ENCODE results near the gene DLG2. TPM values are rescaled to one million over a fixed set of nuclear protein-coding genes. Genes with fewer than 3 reads are reported as not detected.
A peak's percentile ranks its signal among the peaks of the same experiment; 100 is the strongest.

DLG2 gene
- polyA plus RNA-seq, 6 donors from 2014 or later, result 0.93 to 2.4 (median 1.3) TPM

GRCh38 chr11:83410605-83411565 lies 2216.3 kb downstream of the DLG2 start:
- H3K4me3 Mint-ChIP-seq, result peak overlapping the region in 1 of 8 donors; percentile 12
- peaks cover 2 to 15% (median 9%) of the 10 kb centered on the region in 7 donors for H3K9me3 Mint-ChIP-seq
- ATAC-seq (ENCODE audit: low read depth in 2 of 2) (no peak), DNase-seq (no peak)
- H3K27me3 Mint-ChIP-seq, result peaks cover 0 to 8% (median 0%) of the 10 kb centered on the region in 3 donors
- H3K36me3 Mint-ChIP-seq, result no peaks in the 10 kb centered on the region
- no peak overlapping the region for H3K27ac Mint-ChIP-seq
- H3K4me1 Mint-ChIP-seq, result no peaks in the 10 kb centered on the region

GRCh38 chr11:83409891-83410290 lies 2217.3 kb downstream of the DLG2 start:
- Mint-ChIP-seq H3K36me3 (no peaks in the 10 kb centered on the region), H3K27ac (no peak overlapping the region), H3K9me3 (peaks cover 0 to 15% (median 5%) of the 10 kb centered on the region in 7 donors), H3K27me3 (peaks cover 0 to 6% (median 0%) of the 10 kb centered on the region in 3 donors), H3K4me3 (no peak overlapping the region), H3K4me1 (no peaks in the 10 kb centered on the region)
- ATAC-seq (ENCODE audit: low read depth in 2 of 2) (no peak), DNase-seq (no peak)

GRCh38 chr11:83409476-83409875 lies 2217.7 kb downstream of the DLG2 start:
- no peak for ATAC-seq (ENCODE audit: low read depth in 2 of 2)
- H3K27ac Mint-ChIP-seq, result no peak overlapping the region

GRCh38 chr11:83408946-83409345 lies 2218.2 kb downstream of the DLG2 start:
- no peak overlapping the region for H3K27ac Mint-ChIP-seq
- H3K4me1 Mint-ChIP-seq, result no peaks in the 10 kb centered on the region
- H3K27me3 Mint-ChIP-seq, result peaks cover 0 to 9% (median 0%) of the 10 kb centered on the region in 3 donors
- no peaks in the 10 kb centered on the region for H3K36me3 Mint-ChIP-seq
- ATAC-seq (ENCODE audit: low read depth in 2 of 2), result no peak
- H3K4me3 Mint-ChIP-seq, result no peak overlapping the region
- H3K9me3 Mint-ChIP-seq, result peaks cover 0 to 13% (median 5%) of the 10 kb centered on the region in 7 donors
- no peak for DNase-seq

More at GRCh38 chr11:83409476-83409875, 2217.7 kb downstream of the DLG2 start:
- H3K9me3 Mint-ChIP-seq, result peaks cover 0 to 13% (median 5%) of the 10 kb centered on the region in 7 donors
- H3K4me1 Mint-ChIP-seq, result no peaks in the 10 kb centered on the region
- DNase-seq, result no peak
- no peaks in the 10 kb centered on the region for H3K36me3 Mint-ChIP-seq
- H3K27me3 Mint-ChIP-seq, result peaks cover 0 to 6% (median 0%) of the 10 kb centered on the region in 3 donors
- H3K4me3 Mint-ChIP-seq, result no peak overlapping the region

Other genes starting within 250 kb of the DLG2 start
- 10 to 100 TPM; 31.1 to 56.5 (median 45.0) TPM for gene TMEM126B, start 1.2 kb upstream of the DLG2 start, polyA plus RNA-seq (ENCODE audit: low read depth in 6 of 6)
- 10 to 100 TPM; 35.8 to 74.6 (median 68.9) TPM for gene TMEM126A, start 20.6 kb upstream of the DLG2 start, polyA plus RNA-seq (ENCODE audit: low read depth in 6 of 6)
- gene CREBZF, start 37.8 kb upstream of the DLG2 start, polyA plus RNA-seq (ENCODE audit: low read depth in 6 of 6), result 10 to 100 TPM in 5 of 6 donors, 1 to 10 TPM in 1; 4.8 to 19.8 (median 13.9) TPM
- gene CCDC89, start 58.9 kb upstream of the DLG2 start, polyA plus RNA-seq (ENCODE audit: low read depth in 6 of 6), result not detected
- gene SYTL2, start 183.8 kb upstream of the DLG2 start, polyA plus RNA-seq (ENCODE audit: low read depth in 6 of 6), result under 1 TPM in 4 of 6 donors, not detected in 2; 0.32 to 1.00 (median 0.55) TPM
- not detected for gene CCDC83, start 228.0 kb upstream of the DLG2 start, polyA plus RNA-seq (ENCODE audit: low read depth in 6 of 6)